K562 (cell line): ENCODE results near the gene RASSF3. TPM values are rescaled to one million over a fixed set of nuclear protein-coding genes. Genes with fewer than 3 reads are reported as not detected.

Experiments
- C11orf30 ChIP-seq: fragments of 450-650 bp; IDR thresholded peaks from 2 replicates; pipeline ENCODE4 v1.6.1; 2016; ENCODE audit warnings: low read depth, mild to moderate bottlenecking
- CC2D1A ChIP-seq: fragments of 450-650 bp; IDR thresholded peaks from 2 replicates; pipeline ENCODE4 v1.6.1; 2017; ENCODE audit warnings: mild to moderate bottlenecking
- CREB1 ChIP-seq, 2 experiments: sonication (generic) in 1 of 2; formaldehyde crosslinking in 1 of 2; IDR thresholded peaks; 2 replicates each; pipeline versions ENCODE4 v1.6.1 to v1.8.0; 2012 to 2022; ENCODE audit warnings: inconsistent platforms in 1 of 2, mild to moderate bottlenecking in 1 of 2, missing genetic modification reagents in 1 of 2, moderate library complexity in 1 of 2
- ERF ChIP-seq: fragments of 450-650 bp; formaldehyde crosslinking; IDR thresholded peaks from 2 replicates; pipeline ENCODE4 v1.4.0; 2020; ENCODE audit warnings: mild to moderate bottlenecking, mixed read lengths
- HES1 ChIP-seq: fragments of 450-650 bp; IDR thresholded peaks from 2 replicates; pipeline ENCODE4 v1.6.1; 2016; ENCODE audit warnings: low read depth, mild to moderate bottlenecking, moderate library complexity
- ILK ChIP-seq: fragments of 450-650 bp; IDR thresholded peaks from 2 replicates; pipeline ENCODE4 v1.6.1; 2016; ENCODE audit warnings: missing genetic modification characterization, low read depth, mild to moderate bottlenecking, missing compliant biosample characterization, moderate library complexity, borderline replicate concordance
- MYBL2 ChIP-seq, 2 experiments: fragments of 450-650 bp in 1 of 2; sonication (generic) in 1 of 2; formaldehyde crosslinking in 1 of 2; IDR thresholded peaks; 2 replicates each; pipeline versions ENCODE4 v1.6.1 to v1.8.1; 2017 to 2022; ENCODE audit warnings: borderline replicate concordance in 1 of 2, inconsistent platforms in 1 of 2, low read depth in 1 of 2, mild to moderate bottlenecking in 1 of 2, missing genetic modification reagents in 1 of 2, moderate library complexity in 1 of 2
- PHF20 ChIP-seq: fragments of 450-650 bp; IDR thresholded peaks from 2 replicates; pipeline ENCODE4 v1.6.1; 2018; ENCODE audit not compliant: partially characterized antibody
- PPARD ChIP-seq: fragments of 250-450 bp; sonication (Bioruptor Pico); IDR thresholded peaks from 2 replicates; pipeline ENCODE4 v1.8.0; 2022; ENCODE audit warnings: inconsistent platforms, mild to moderate bottlenecking, moderate library complexity
- STAT5B ChIP-seq: fragments of 250-450 bp; sonication (Bioruptor Pico); IDR thresholded peaks from 2 replicates; pipeline ENCODE4 v1.8.0; 2021; ENCODE audit warnings: mild to moderate bottlenecking, inconsistent platforms
- TAF9B ChIP-seq: fragments of 450-650 bp; IDR thresholded peaks from 2 replicates; pipeline ENCODE4 v1.6.1; 2018; ENCODE audit warnings: mild to moderate bottlenecking; ENCODE audit not compliant: partially characterized antibody
- TOE1 ChIP-seq, 2 experiments: fragments of 450-650 bp in 1 of 2; sonication (generic) in 1 of 2; formaldehyde crosslinking in 1 of 2; IDR thresholded peaks; 2 replicates each; pipeline versions ENCODE4 v1.7.1 to v1.8.0; 2016 to 2022; ENCODE audit warnings: borderline replicate concordance in 2 of 2, mild to moderate bottlenecking in 2 of 2, antibody characterized with exemption in 1 of 2, inconsistent platforms in 1 of 2, low read depth in 1 of 2, missing genetic modification reagents in 1 of 2, moderate library complexity in 1 of 2
- TRIM28 ChIP-seq: fragments of 450-650 bp; IDR thresholded peaks from 2 replicates; pipeline ENCODE4 v1.6.1; 2017
- XRCC5 ChIP-seq: fragments of 200-400 bp; formaldehyde crosslinking; IDR thresholded peaks from 2 replicates; pipeline ENCODE4 v1.6.1; 2017; ENCODE audit warnings: low read depth, mild to moderate bottlenecking, low read length
- ZBTB43 ChIP-seq: sonication (generic); formaldehyde crosslinking; IDR thresholded peaks from 2 replicates; pipeline ENCODE4 v1.8.0; 2023; ENCODE audit warnings: mild to moderate bottlenecking, missing genetic modification reagents
- ZBTB8A ChIP-seq: fragments of 450-650 bp; IDR thresholded peaks from 2 replicates; pipeline ENCODE4 v1.6.1; 2018; ENCODE audit warnings: mild to moderate bottlenecking, moderate library complexity; ENCODE audit not compliant: partially characterized antibody
- ZC3H11A ChIP-seq: IDR thresholded peaks from 2 replicates; pipeline ENCODE4 v1.6.1; 2012; ENCODE audit warnings: low read depth, low read length, improper control_type of control experiment
- ZNF133 ChIP-seq: fragments of 250-450 bp; sonication (Bioruptor Pico); IDR thresholded peaks from 2 replicates; pipeline ENCODE4 v1.4.0; 2020; ENCODE audit warnings: mild to moderate bottlenecking
- ZNF165 ChIP-seq: fragments of 250-450 bp; sonication (Bioruptor Pico); IDR thresholded peaks from 2 replicates; pipeline ENCODE4 v1.4.0; 2020; ENCODE audit warnings: borderline replicate concordance
- ZNF174 ChIP-seq: fragments of 250-450 bp; sonication (Bioruptor Pico); IDR thresholded peaks from 2 replicates; pipeline ENCODE4 v1.4.0; 2020; ENCODE audit warnings: mild to moderate bottlenecking
- ZNF395 ChIP-seq: fragments of 200-800 bp; sonication (Bioruptor generic); IDR thresholded peaks from 2 replicates; pipeline ENCODE4 v1.6.1; 2017; ENCODE audit warnings: missing genetic modification characterization, missing compliant biosample characterization
- ZNF445 ChIP-seq: fragments of 250-450 bp; sonication (Bioruptor Pico); IDR thresholded peaks from 2 replicates; pipeline ENCODE4 v1.4.0; 2020; ENCODE audit warnings: low read depth, mild to moderate bottlenecking, moderate library complexity
- polyA plus RNA-seq, 8 experiments: library from polyadenylated mRNA; depleted of rRNA in 4 of 8; stranded (reverse) in 5 of 8; unstranded in 3 of 8; fragments of >200 nt; fragmentation: Nextera tagmentation in 2 of 8; fragmentation: Illumina TruSeq in 1 of 8; extraction: Ambion mirVana in 2 of 8; extraction: Trizol in 1 of 8; gene quantifications; 2 replicates each; pipeline versions ENCODE4 v1.2.1 to v1.2.3, GENCODE V29; 2011 to 2014; ENCODE audit warnings: inconsistent platforms in 1 of 8, missing spikeins in 1 of 8
- total RNA-seq, 7 experiments: library from RNA; depleted of rRNA in 6 of 7; stranded (reverse); fragments of >200 nt in 6 of 7; fragmentation: Illumina TruSeq in 2 of 7; extraction: Trizol in 2 of 7; gene quantifications; 2 replicates each; pipeline versions ENCODE4 v1.2.1 to v1.2.3, GENCODE V29; 2011 to 2021; ENCODE audit warnings: low replicate concordance in 1 of 7

The RASSF3 gene
- total and polyA plus RNA-seq, 9 of the 15 experiments (the other 6 are each of a cell fraction or from before 2014, with no cell fraction given), result 3.7 to 39.2 (median 20.2) TPM

GRCh38 chr12:64608901-64609535, 1.3 kb upstream of the RASSF3 start (continued):
- TF ChIP-seq ZNF133 (CRISPR knock-in tag) (no peak), C11orf30 (0 out of 2 replicates have a peak, but pooled peaks have one; percentile 7), ZNF165 (CRISPR knock-in tag) (peak; percentile 88; the same call in 1 of the 2 replicates), TRIM28 (peak; percentile 50; the same call in 1 of the 2 replicates), MYBL2 (IDR thresholded peaks at IDR 0.05; ENCODE audit: low read depth) (no peak), MYBL2 (CRISPR knock-in tag; IDR thresholded peaks at IDR 0.05; ENCODE audit: borderline replicate concordance) (no peak), PHF20 (no peak), ERF (CRISPR knock-in tag) (no peak), ZBTB8A (no peak), TAF9B (peak; percentile 41), XRCC5 (no peak), STAT5B (CRISPR knock-in tag) (no peak), ZNF445 (CRISPR knock-in tag) (no peak), ZNF174 (CRISPR knock-in tag) (no peak), ILK (no peak), ZC3H11A (no peak), ZBTB43 (CRISPR knock-in tag) (no peak), TOE1 (IDR thresholded peaks at IDR 0.05; ENCODE audit: borderline replicate concordance) (peak; percentile 72; the same call in 1 of the 2 replicates), TOE1 (CRISPR knock-in tag; IDR thresholded peaks at IDR 0.05; ENCODE audit: borderline replicate concordance, low read depth) (no peak), ZNF395 (CRISPR knock-in tag) (peak; percentile 52; the same call in 1 of the 2 replicates), PPARD (CRISPR knock-in tag) (no peak), HES1 (0 out of 2 replicates have a peak, but pooled peaks have one; percentile 17), CC2D1A (peak; percentile 34; the same call in 1 of the 2 replicates), CREB1 (IDR thresholded peaks at IDR 0.05) (no peak), CREB1 (CRISPR knock-in tag; IDR thresholded peaks at IDR 0.05) (no peak)
